ENCODE results near the gene CFAP299. TPM values are rescaled to one million over a fixed set of nuclear protein-coding genes. Genes with fewer than 3 reads are reported as not detected.

CFAP299 gene
- total and polyA plus RNA-seq, 2 experiments from 2014 or later, result 0.24 to 1.4 TPM

DNA sequence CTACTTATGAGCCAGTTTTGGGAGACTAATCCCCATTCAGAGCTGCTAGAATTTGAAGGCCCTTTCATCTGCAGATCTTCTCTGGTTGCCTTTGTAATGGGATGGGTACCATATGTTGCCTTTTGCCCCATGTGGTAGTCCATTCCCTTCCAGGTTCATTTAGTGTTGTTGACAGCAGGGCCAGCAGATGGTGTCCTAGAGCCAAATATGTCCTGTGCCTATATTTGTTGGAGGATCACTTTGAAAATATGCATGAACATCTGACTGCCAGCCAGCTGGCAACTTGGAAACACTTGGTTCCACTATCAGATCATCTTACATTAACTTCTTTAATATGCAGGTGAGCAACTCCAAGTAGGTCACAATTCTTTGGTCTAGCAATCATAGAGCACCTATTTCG lies 30.4 kb downstream of the CFAP299 start:
- Histone ChIP-seq H3K27me3 (no peaks in the 10 kb centered on the region), H3K4me1 (ENCODE audit: low read depth) (no peaks in the 10 kb centered on the region), H3K27ac (no peak overlapping the region), H3K4me3 (no peak overlapping the region), H3K9me3 (ENCODE audit: low read depth) (no peaks in the 10 kb centered on the region), H3K36me3 (no peaks in the 10 kb centered on the region)
- TF ChIP-seq, protein P1, sequence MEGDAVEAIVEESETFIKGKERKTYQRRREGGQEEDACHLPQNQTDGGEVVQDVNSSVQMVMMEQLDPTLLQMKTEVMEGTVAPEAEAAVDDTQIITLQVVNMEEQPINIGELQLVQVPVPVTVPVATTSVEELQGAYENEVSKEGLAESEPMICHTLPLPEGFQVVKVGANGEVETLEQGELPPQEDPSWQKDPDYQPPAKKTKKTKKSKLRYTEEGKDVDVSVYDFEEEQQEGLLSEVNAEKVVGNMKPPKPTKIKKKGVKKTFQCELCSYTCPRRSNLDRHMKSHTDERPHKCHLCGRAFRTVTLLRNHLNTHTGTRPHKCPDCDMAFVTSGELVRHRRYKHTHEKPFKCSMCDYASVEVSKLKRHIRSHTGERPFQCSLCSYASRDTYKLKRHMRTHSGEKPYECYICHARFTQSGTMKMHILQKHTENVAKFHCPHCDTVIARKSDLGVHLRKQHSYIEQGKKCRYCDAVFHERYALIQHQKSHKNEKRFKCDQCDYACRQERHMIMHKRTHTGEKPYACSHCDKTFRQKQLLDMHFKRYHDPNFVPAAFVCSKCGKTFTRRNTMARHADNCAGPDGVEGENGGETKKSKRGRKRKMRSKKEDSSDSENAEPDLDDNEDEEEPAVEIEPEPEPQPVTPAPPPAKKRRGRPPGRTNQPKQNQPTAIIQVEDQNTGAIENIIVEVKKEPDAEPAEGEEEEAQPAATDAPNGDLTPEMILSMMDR (IDR thresholded peaks at IDR 0.05; ENCODE audit: low read depth, low read length), result peak; percentile 71
- DNase-seq (ENCODE audit: low read depth in 1 of 2, low spot score in 1 of 2), result peak; percentile 66 to 68

DNA sequence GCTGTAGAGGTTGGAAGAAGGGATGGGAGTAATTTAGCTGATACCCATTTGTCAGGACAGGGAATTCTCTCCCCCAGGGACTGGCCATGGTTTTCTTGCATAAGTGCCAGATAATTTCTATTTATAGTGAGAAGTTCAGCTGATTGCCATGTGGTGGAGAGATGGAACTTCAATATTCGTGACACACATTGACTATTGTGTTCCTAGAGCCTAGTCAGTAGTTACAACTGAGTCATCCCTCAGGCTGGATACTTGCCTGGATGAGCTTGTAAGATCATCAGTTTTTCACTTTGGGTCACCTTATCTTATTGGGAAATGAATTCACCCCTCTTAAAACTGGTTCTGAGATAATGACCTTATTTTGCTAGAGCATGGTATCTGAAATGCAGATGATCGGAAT lies 32.2 kb downstream of the CFAP299 start:
- DNase-seq (ENCODE audit: low read depth in 1 of 2, low spot score in 1 of 2), result no peak

DNA sequence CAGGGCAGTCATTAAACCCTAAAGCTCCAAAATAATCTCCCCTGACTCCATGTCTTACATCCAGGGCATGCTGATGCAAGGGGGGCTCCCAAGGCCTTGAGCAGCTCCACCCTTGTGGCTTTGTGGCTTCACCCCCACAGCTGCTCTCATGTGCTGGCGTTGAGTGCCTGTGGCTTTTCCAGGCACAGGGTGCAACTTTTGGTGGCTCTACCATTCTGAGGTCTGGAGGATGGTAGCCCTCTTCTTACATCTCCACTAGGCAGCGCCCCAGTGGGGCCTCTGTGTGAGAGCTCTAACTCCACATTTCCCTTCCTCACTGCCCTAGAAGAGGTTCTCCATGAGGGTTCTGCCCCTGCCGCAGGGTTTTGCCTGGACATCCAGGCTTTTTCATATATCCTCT lies 35.1 kb downstream of the CFAP299 start:
- no peak overlapping the region for H3K27ac ChIP-seq
- DNase-seq (ENCODE audit: low read depth in 1 of 2, low spot score in 1 of 2), result no peak
- H3K4me1 ChIP-seq (ENCODE audit: low read depth), result no peaks in the 10 kb centered on the region
- no peak overlapping the region for H3K4me3 ChIP-seq
- no peaks in the 10 kb centered on the region for H3K9me3 ChIP-seq (ENCODE audit: low read depth)
- TF ChIP-seq, protein P1 (IDR thresholded peaks at IDR 0.05; ENCODE audit: low read depth, low read length), result no peak
- H3K36me3 ChIP-seq, result no peaks in the 10 kb centered on the region
- no peaks in the 10 kb centered on the region for H3K27me3 ChIP-seq

More for the DNA sequence above, 32.2 kb downstream of the CFAP299 start:
- no peak overlapping the region for H3K4me3 ChIP-seq
- no peaks in the 10 kb centered on the region for H3K27me3 ChIP-seq
- no peaks in the 10 kb centered on the region for H3K36me3 ChIP-seq
- H3K9me3 ChIP-seq (ENCODE audit: low read depth), result no peaks in the 10 kb centered on the region
- TF ChIP-seq, protein P1 (IDR thresholded peaks at IDR 0.05; ENCODE audit: low read depth, low read length), result no peak
- H3K27ac ChIP-seq, result no peak overlapping the region
- no peaks in the 10 kb centered on the region for H3K4me1 ChIP-seq (ENCODE audit: low read depth)

DNA sequence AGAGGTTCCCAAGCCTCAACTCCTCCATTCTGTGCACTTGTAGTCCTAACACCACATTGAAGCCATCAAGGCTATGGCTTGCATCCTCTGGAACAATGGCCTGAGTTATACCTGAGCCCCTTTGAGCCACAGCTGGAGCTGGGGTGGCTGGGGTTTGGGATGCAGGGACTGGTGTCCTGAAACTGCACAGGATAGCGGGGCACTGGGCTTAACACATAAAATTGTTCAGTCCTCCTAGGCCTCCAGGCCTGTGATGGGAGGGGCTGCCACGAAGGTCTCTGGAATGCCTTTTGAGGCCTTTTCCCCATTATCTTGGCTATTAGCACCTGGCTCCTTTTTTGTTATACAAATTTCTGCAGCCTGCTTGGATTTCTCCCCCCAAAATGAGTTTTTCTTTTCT lies 35.5 kb downstream of the CFAP299 start:
- H3K4me1 ChIP-seq (ENCODE audit: low read depth), result no peaks in the 10 kb centered on the region
- no peak for DNase-seq (ENCODE audit: low read depth in 1 of 2, low spot score in 1 of 2)
- no peak overlapping the region for H3K27ac ChIP-seq
- H3K27me3 ChIP-seq, result no peaks in the 10 kb centered on the region
- no peak overlapping the region for H3K4me3 ChIP-seq
- no peaks in the 10 kb centered on the region for H3K9me3 ChIP-seq (ENCODE audit: low read depth)
- no peaks in the 10 kb centered on the region for H3K36me3 ChIP-seq
- TF ChIP-seq, protein P1 (IDR thresholded peaks at IDR 0.05; ENCODE audit: low read depth, low read length), result no peak

DNA sequence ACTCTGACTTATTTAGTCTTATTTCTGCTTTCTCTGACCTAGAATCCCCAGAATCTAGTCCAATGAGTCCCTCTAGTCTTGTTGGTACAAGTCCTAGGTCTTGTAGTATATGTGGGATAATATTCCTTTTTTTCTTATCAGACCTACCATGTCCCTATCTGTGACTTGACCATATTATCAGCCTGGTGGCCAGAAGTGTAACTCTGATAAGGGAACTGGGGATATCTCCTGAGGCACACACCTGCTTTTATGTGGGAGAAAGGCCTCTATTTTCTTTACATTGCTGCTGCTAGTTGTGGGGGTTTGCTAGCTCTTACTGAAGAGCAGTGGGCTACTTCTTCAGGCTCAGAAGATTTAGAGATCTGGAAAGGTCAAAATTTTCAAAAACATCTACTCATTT lies 38.6 kb downstream of the CFAP299 start:
- Histone ChIP-seq H3K9me3 (ENCODE audit: low read depth) (no peaks in the 10 kb centered on the region), H3K4me1 (ENCODE audit: low read depth) (peaks cover under 1% of the 10 kb centered on the region), H3K36me3 (no peaks in the 10 kb centered on the region), H3K4me3 (no peak overlapping the region), H3K27ac (no peak overlapping the region), H3K27me3 (no peaks in the 10 kb centered on the region)
- DNase-seq (ENCODE audit: low read depth in 1 of 2, low spot score in 1 of 2), result no peak
- TF ChIP-seq, protein P1 (IDR thresholded peaks at IDR 0.05; ENCODE audit: low read depth, low read length), result no peak
